Chondrocyte (in vitro differentiated cells): ENCODE measurements around the gene LRP1-AS. TPM values are rescaled to one million over a fixed set of nuclear protein-coding genes. Genes with fewer than 3 reads are reported as not detected.

Experiments used
- DNase-seq: peaks from one replicate; pipeline ENCODE4 v3.0.0; 2021; ENCODE audit warnings: mixed read lengths, low spot score
- H3K27ac Mint-ChIP-seq: one replicate; pipeline ENCODE4 v1.8.0; 2021; ENCODE audit warnings: mild to moderate bottlenecking, moderate library complexity, mixed read lengths; ENCODE audit not compliant: unreplicated experiment
- H3K27me3 Mint-ChIP-seq: 2 replicates; pipeline ENCODE4 v1.8.0; 2021; ENCODE audit warnings: low read depth, mixed read lengths
- H3K36me3 Mint-ChIP-seq: 2 replicates; pipeline ENCODE4 v1.8.0; 2021; ENCODE audit warnings: low read depth, mixed read lengths
- H3K4me1 Mint-ChIP-seq: 2 replicates; pipeline ENCODE4 v1.8.0; 2021; ENCODE audit warnings: low read depth, mild to moderate bottlenecking, mixed read lengths
- H3K4me3 Mint-ChIP-seq: one replicate; pipeline ENCODE4 v1.8.0; 2021; ENCODE audit warnings: mild to moderate bottlenecking, moderate library complexity, mixed read lengths; ENCODE audit not compliant: unreplicated experiment
- H3K9me3 Mint-ChIP-seq: 2 replicates; pipeline ENCODE4 v1.8.0; 2021; ENCODE audit warnings: low read depth, mixed read lengths
- total RNA-seq: library from RNA; stranded (reverse); gene quantifications from 3 replicates; pipeline ENCODE4 v1.2.1, GENCODE V29; 2021
- TF ChIP-seq, protein P1 (sequence below): fragments of 200-600 bp; sonication (generic); IDR thresholded peaks from 2 replicates; pipeline ENCODE4 v1.5.0; 2021; ENCODE audit warnings: antibody characterized with exemption, mild to moderate bottlenecking, moderate library complexity

The LRP1-AS gene
- total RNA-seq, 1 donor from 2014 or later = not detected

- H3K27ac Mint-ChIP-seq = no peak overlapping the region
- no peak overlapping the region for H3K4me3 Mint-ChIP-seq
- no peaks in the 10 kb centered on the region for H3K27me3 Mint-ChIP-seq
- TF ChIP-seq, protein P1, sequence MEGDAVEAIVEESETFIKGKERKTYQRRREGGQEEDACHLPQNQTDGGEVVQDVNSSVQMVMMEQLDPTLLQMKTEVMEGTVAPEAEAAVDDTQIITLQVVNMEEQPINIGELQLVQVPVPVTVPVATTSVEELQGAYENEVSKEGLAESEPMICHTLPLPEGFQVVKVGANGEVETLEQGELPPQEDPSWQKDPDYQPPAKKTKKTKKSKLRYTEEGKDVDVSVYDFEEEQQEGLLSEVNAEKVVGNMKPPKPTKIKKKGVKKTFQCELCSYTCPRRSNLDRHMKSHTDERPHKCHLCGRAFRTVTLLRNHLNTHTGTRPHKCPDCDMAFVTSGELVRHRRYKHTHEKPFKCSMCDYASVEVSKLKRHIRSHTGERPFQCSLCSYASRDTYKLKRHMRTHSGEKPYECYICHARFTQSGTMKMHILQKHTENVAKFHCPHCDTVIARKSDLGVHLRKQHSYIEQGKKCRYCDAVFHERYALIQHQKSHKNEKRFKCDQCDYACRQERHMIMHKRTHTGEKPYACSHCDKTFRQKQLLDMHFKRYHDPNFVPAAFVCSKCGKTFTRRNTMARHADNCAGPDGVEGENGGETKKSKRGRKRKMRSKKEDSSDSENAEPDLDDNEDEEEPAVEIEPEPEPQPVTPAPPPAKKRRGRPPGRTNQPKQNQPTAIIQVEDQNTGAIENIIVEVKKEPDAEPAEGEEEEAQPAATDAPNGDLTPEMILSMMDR = no peak
- no peak for DNase-seq
- H3K4me1 Mint-ChIP-seq = peaks cover 5% of the 10 kb centered on the region
- peaks cover 54% of the 10 kb centered on the region for H3K36me3 Mint-ChIP-seq
- no peaks in the 10 kb centered on the region for H3K9me3 Mint-ChIP-seq
These were observed 36.7 kb upstream of the LRP1-AS start for GRCh38 chr12:57183939-57184725.

DNA sequence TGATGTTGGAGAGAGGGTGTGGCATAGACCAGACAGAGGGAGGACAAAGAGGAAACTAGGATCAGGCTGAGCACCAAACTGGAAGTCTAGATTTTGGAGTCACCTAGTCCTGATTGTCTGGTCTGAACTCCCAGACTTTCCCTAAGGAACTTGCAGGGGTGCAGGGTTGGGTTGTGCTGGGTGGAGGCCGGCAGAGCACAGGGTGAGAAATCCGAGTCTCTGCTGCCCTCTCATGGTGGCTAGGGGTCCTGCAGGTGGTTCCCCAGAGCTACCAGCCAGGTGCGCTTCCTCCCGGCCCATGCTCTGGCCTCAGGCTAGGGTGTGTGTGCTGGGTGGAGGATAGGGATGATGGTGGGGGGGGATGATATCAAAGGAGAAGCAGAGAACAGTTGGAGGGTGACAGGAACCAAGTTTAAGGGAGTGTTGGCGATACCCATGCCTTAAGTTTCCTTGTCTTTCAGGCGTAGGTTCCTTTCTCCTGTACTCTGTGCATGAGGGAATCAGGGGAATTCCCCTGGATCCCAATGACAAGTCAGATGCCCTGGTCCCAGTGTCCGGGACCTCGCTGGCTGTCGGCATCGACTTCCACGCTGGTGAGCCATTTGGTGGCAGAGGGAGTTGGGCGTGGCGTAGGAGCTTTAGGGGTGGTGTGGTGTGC, 35.6 kb upstream of the LRP1-AS start:
- Mint-ChIP-seq H3K4me3 (no peak overlapping the region), H3K36me3 (peaks cover 55% of the 10 kb centered on the region)
- TF ChIP-seq, protein P1 = peak; percentile 91

GRCh38 chr12:57181561-57182155, 34.2 kb upstream of the LRP1-AS start:
- Mint-ChIP-seq H3K27ac (peak overlapping the region; percentile 42), H3K9me3 (no peaks in the 10 kb centered on the region), H3K4me3 (no peak overlapping the region), H3K27me3 (no peaks in the 10 kb centered on the region), H3K4me1 (peaks cover 5% of the 10 kb centered on the region), H3K36me3 (peaks cover 50% of the 10 kb centered on the region)
- TF ChIP-seq, protein P1 = no peak
- DNase-seq = no peak

More for the DNA sequence above, 35.6 kb upstream of the LRP1-AS start:
- Mint-ChIP-seq H3K27me3 (no peaks in the 10 kb centered on the region), H3K4me1 (peaks cover 5% of the 10 kb centered on the region), H3K27ac (peak overlapping the region; percentile 39), H3K9me3 (no peaks in the 10 kb centered on the region)
- no peak for DNase-seq

- no peaks in the 10 kb centered on the region for H3K27me3 Mint-ChIP-seq
- H3K36me3 Mint-ChIP-seq = peaks cover 49% of the 10 kb centered on the region
- H3K4me3 Mint-ChIP-seq = no peak overlapping the region
- DNase-seq = no peak
- TF ChIP-seq, protein P1 = no peak
- H3K9me3 Mint-ChIP-seq = no peaks in the 10 kb centered on the region
- peaks cover 5% of the 10 kb centered on the region for H3K4me1 Mint-ChIP-seq
- no peak overlapping the region for H3K27ac Mint-ChIP-seq
These were observed 33.7 kb upstream of the LRP1-AS start for GRCh38 chr12:57181072-57181471.

DNA sequence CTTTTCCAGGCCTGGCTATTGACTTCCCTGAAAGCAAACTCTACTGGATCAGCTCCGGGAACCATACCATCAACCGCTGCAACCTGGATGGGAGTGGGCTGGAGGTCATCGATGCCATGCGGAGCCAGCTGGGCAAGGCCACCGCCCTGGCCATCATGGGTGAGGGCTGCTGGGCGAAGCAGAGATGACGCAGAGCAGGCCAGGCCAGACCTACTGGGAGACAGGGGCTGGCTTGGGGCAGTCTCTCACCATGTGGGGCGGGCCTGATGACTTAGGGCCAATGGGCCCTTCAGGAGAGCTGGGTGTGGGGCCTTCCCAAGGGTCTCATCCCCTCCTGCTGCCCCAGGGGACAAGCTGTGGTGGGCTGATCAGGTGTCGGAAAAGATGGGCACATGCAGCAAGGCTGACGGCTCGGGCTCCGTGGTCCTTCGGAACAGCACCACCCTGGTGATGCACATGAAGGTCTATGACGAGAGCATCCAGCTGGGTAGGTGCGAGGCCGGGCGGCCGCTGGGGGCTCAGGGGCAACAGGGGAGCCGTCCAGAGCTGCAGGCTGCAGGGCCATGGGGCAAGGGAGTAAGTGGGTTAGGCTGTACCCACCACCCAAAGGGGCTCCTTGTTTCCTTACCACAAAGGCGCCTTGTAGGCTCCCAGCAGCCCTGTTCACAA, 33.0 kb upstream of the LRP1-AS start:
- Mint-ChIP-seq H3K27me3 (no peaks in the 10 kb centered on the region), H3K36me3 (peaks cover 54% of the 10 kb centered on the region), H3K4me1 (peaks cover 5% of the 10 kb centered on the region)

More for the DNA sequence above, 33.0 kb upstream of the LRP1-AS start:
- H3K4me3 Mint-ChIP-seq = no peak overlapping the region
- DNase-seq = no peak
- TF ChIP-seq, protein P1 = no peak
- no peak overlapping the region for H3K27ac Mint-ChIP-seq
- no peaks in the 10 kb centered on the region for H3K9me3 Mint-ChIP-seq
